ENCODE data around the gene TANC1.
A peak's percentile ranks its signal among the peaks of the same experiment; 100 is the strongest.

TANC1 gene

GRCh38 chr2:159009940-159010339, 41.5 kb downstream of the TANC1 start:
- TF ChIP-seq EZH2 (IDR thresholded peaks at IDR 0.05; ENCODE audit: borderline replicate concordance, low read depth, low read length, severe bottlenecking) (no peak), CTCF (IDR thresholded peaks at IDR 0.05; ENCODE audit: borderline replicate concordance, extremely low read depth, low read length, poor library complexity, severe bottlenecking) (no peak)
- Histone ChIP-seq H3K27ac (ENCODE audit: low read length) (no peak overlapping the region), H2AFZ (ENCODE audit: low read depth, low read length) (no peak overlapping the region), H3K79me2 (ENCODE audit: insufficient read depth, low read length) (no peaks in the 10 kb centered on the region), H3K27me3 (ENCODE audit: insufficient read depth, low read length, poor library complexity) (no peaks in the 10 kb centered on the region), H3K4me1 (ENCODE audit: insufficient read depth, low read length) (no peaks in the 10 kb centered on the region), H3K9ac (ENCODE audit: low read depth, low read length) (no peak overlapping the region), H4K20me1 (ENCODE audit: insufficient read depth, low read length) (no peaks in the 10 kb centered on the region), H3K4me3 (ENCODE audit: low read depth in 1 of 2, low read length in 2 of 2) (no peak overlapping the region), H3K9me3 (ENCODE audit: insufficient read depth, low read length, severe bottlenecking) (peaks cover 11% of the 10 kb centered on the region), H3K4me2 (ENCODE audit: insufficient read depth, low read length) (no peak overlapping the region), H3K36me3 (ENCODE audit: insufficient read depth, low read length) (no peaks in the 10 kb centered on the region; the same call in 1 of the 2 replicates)
- ATAC-seq (ENCODE audit: insufficient read depth, low read depth) (no peak), DNase-seq (no peak)

- DNase-seq (no peak), ATAC-seq (ENCODE audit: insufficient read depth, low read depth) (0 out of 3 replicates have a peak, but pooled peaks have one; percentile 35)
- H3K9me3 ChIP-seq (ENCODE audit: insufficient read depth, low read length, severe bottlenecking) = peaks cover 13% of the 10 kb centered on the region
- no peaks in the 10 kb centered on the region for H3K27me3 ChIP-seq (ENCODE audit: insufficient read depth, low read length, poor library complexity)
- H3K4me3 ChIP-seq (ENCODE audit: low read depth in 1 of 2, low read length in 2 of 2) = no peak overlapping the region
- no peak overlapping the region for H3K4me2 ChIP-seq (ENCODE audit: insufficient read depth, low read length)
- no peak overlapping the region for H3K9ac ChIP-seq (ENCODE audit: low read depth, low read length)
- H3K27ac ChIP-seq (ENCODE audit: low read length) = no peak overlapping the region
- no peaks in the 10 kb centered on the region; the same call in 1 of the 2 replicates for H3K36me3 ChIP-seq (ENCODE audit: insufficient read depth, low read length)
- H3K79me2 ChIP-seq (ENCODE audit: insufficient read depth, low read length) = no peaks in the 10 kb centered on the region
- H2AFZ ChIP-seq (ENCODE audit: low read depth, low read length) = no peak overlapping the region
- H3K4me1 ChIP-seq (ENCODE audit: insufficient read depth, low read length) = no peaks in the 10 kb centered on the region
- H4K20me1 ChIP-seq (ENCODE audit: insufficient read depth, low read length) = no peaks in the 10 kb centered on the region
- TF ChIP-seq EZH2 (IDR thresholded peaks at IDR 0.05; ENCODE audit: borderline replicate concordance, low read depth, low read length, severe bottlenecking) = no peak
- no peak for TF ChIP-seq CTCF (IDR thresholded peaks at IDR 0.05; ENCODE audit: borderline replicate concordance, extremely low read depth, low read length, poor library complexity, severe bottlenecking)
Observed at GRCh38 chr2:159010340-159010739, 41.9 kb downstream of the TANC1 start.

GRCh38 chr2:159010963-159011362, 42.5 kb downstream of the TANC1 start:
- H3K4me1 ChIP-seq (ENCODE audit: insufficient read depth, low read length) = no peaks in the 10 kb centered on the region
- TF ChIP-seq EZH2 (IDR thresholded peaks at IDR 0.05; ENCODE audit: borderline replicate concordance, low read depth, low read length, severe bottlenecking) = no peak
- no peak for TF ChIP-seq CTCF (IDR thresholded peaks at IDR 0.05; ENCODE audit: borderline replicate concordance, extremely low read depth, low read length, poor library complexity, severe bottlenecking)
- H3K4me3 ChIP-seq (ENCODE audit: low read depth in 1 of 2, low read length in 2 of 2) = no peak overlapping the region
- no peak overlapping the region for H3K9ac ChIP-seq (ENCODE audit: low read depth, low read length)
- H3K79me2 ChIP-seq (ENCODE audit: insufficient read depth, low read length) = no peaks in the 10 kb centered on the region
- H3K27me3 ChIP-seq (ENCODE audit: insufficient read depth, low read length, poor library complexity) = no peaks in the 10 kb centered on the region
- peaks cover under 1% of the 10 kb centered on the region; the same call in 1 of the 2 replicates for H3K36me3 ChIP-seq (ENCODE audit: insufficient read depth, low read length)
- ATAC-seq (ENCODE audit: insufficient read depth, low read depth) = no peak
- H2AFZ ChIP-seq (ENCODE audit: low read depth, low read length) = no peak overlapping the region
- H3K4me2 ChIP-seq (ENCODE audit: insufficient read depth, low read length) = no peak overlapping the region
- H3K27ac ChIP-seq (ENCODE audit: low read length) = no peak overlapping the region
- H4K20me1 ChIP-seq (ENCODE audit: insufficient read depth, low read length) = no peaks in the 10 kb centered on the region
- no peak for DNase-seq
- H3K9me3 ChIP-seq (ENCODE audit: insufficient read depth, low read length, severe bottlenecking) = peaks cover 19% of the 10 kb centered on the region

- no peak overlapping the region for H3K4me3 ChIP-seq (ENCODE audit: low read depth in 1 of 2, low read length in 2 of 2)
- no peak overlapping the region for H3K9ac ChIP-seq (ENCODE audit: low read depth, low read length)
- H2AFZ ChIP-seq (ENCODE audit: low read depth, low read length) = no peak overlapping the region
- no peaks in the 10 kb centered on the region for H3K79me2 ChIP-seq (ENCODE audit: insufficient read depth, low read length)
- H4K20me1 ChIP-seq (ENCODE audit: insufficient read depth, low read length) = no peaks in the 10 kb centered on the region
- H3K4me2 ChIP-seq (ENCODE audit: insufficient read depth, low read length) = no peak overlapping the region
- TF ChIP-seq CTCF (IDR thresholded peaks at IDR 0.05; ENCODE audit: borderline replicate concordance, extremely low read depth, low read length, poor library complexity, severe bottlenecking) (no peak), EZH2 (IDR thresholded peaks at IDR 0.05; ENCODE audit: borderline replicate concordance, low read depth, low read length, severe bottlenecking) (no peak)
- ATAC-seq (ENCODE audit: insufficient read depth, low read depth) (no peak), DNase-seq (no peak)
- peaks cover 22% of the 10 kb centered on the region for H3K9me3 ChIP-seq (ENCODE audit: insufficient read depth, low read length, severe bottlenecking)
- H3K4me1 ChIP-seq (ENCODE audit: insufficient read depth, low read length) = no peaks in the 10 kb centered on the region
- no peak overlapping the region for H3K27ac ChIP-seq (ENCODE audit: low read length)
- no peaks in the 10 kb centered on the region for H3K27me3 ChIP-seq (ENCODE audit: insufficient read depth, low read length, poor library complexity)
- H3K36me3 ChIP-seq (ENCODE audit: insufficient read depth, low read length) = peaks cover 3% of the 10 kb centered on the region; the same call in 1 of the 2 replicates
Observed at GRCh38 chr2:159012142-159012541, 43.7 kb downstream of the TANC1 start.

Data from DND-41 (cell line).